ENCODE data around the gene ABI3.
A peak's percentile ranks its signal among the peaks of the same experiment; 100 is the strongest.
"Not testable (repeated sequence)": the region's sequence is repeated elsewhere in the genome, so short reads cannot be mapped to it uniquely, and the experiment has no call there.

The ABI3 gene

DNA sequence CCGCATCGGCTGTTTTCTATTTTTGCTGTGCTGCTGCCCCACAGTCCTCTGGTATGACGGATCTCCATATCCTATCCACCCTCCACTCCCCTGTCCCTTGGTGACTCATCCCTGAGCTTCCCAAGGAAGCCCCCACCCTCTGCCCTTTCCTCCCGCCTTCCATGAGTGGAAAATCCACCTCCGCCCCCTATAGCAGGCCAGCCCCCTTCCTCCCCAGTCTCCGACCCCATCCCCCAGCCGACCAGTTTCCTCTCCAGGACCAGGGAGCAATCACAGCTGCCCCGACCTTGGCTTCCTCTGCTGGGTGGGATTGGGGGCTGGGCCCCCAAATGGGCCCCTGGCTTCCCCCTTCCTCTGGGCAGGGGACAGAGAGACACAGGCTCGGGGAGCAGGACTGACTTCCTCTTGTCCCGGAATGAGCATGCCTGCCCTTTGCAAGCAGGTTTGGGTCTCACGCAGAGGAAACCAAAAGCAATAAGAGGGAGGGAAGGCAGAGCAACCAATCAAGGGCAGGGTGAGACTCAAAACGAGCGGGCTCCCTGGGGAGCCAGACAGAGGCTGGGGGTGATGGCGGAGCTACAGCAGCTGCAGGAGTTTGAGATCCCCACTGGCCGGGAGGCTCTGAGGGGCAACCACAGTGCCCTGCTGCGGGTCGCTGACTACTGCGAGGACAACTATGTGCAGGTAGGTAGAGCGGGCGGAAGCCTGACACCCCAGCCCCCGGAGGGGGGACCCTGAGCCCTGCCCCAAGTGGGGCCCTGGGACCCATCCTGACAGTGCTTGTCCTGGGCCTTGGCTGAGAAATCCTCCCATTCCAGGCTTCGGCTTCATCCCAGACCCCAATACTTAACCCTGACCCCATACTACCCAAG is at the start of gene ABI3, which contains the start of gene GNGT2:
ABI3 (plus strand) TSS at position 550 of the 872 bp plus-strand sequence; CDS start at position 568, 18 bp downstream.
GNGT2 (minus strand) TSS at position 417 of the 872 bp plus-strand sequence. CDS start 3,152 bp downstream, outside the sequence.
- DNase-seq = peak in 8 of 14 donors; percentile 15 to 59 (median 30)

DNA sequence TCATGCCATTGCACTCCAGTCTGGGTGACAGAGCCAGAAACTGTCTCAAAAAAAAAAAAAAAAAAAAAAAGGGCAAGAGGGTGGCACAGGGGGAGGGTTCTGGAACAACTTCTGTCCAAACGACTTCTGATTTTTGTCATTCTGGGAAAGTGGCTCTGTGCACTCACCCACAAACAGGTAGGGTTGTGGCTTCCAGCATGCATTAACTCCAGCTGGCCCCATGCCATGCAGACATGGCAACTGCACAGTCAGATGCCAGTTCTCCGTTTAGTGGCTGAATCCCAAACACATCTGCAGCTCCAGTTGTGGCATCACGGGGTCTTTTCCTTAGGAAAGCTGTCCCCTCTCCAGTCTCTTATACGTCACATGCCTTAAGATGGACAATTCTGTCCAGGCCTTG is 47.6 kb upstream of the ABI3 start:
- DNase-seq = no peak

DNA sequence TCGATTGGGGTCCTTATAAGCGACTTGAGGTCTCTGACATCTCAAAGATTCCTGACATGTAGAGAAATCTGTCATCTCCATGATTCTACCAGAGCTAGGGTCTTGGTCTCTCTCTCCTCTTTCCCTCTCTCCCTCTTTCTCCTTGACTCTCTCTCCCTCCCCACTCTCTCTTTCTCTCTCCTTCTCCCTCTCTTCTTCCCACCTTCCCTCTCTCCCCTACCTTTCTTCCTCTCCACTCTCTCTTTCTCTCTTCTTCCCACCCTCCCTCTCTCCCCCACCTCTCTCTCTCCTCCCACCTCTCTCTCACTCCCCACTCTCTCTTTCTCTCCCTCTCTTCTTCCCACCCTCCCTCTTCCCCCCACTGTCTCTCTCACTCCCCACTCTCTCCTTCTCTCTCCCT is 45.4 kb upstream of the ABI3 start:
- no peak for DNase-seq

GRCh38 chr17:49168706-49169105 is 41.8 kb upstream of the ABI3 start:
- no peak for DNase-seq

- DNase-seq = no peak
Observed at GRCh38 chr17:49170216-49170615, 40.3 kb upstream of the ABI3 start.

DNA sequence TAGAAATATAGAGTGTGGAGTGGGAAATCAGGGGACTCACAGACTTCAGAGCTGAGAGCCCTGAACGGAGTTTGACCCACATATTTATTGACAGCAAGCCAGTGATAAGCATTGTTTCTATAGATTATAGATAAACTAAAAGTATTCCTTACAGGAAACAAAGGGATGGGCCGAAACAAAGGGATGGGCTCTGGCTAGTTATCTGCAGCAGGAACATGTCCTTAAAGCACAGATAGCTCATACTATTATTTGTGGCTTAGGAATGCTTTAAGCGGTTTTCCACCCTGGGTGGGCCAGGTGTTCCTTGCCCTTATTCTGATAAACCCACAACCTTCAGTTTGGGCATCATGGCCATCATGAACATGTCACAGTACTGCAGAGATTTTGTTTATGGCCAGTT is 39.8 kb upstream of the ABI3 start:
- not testable (repeated sequence) for DNase-seq

DNA sequence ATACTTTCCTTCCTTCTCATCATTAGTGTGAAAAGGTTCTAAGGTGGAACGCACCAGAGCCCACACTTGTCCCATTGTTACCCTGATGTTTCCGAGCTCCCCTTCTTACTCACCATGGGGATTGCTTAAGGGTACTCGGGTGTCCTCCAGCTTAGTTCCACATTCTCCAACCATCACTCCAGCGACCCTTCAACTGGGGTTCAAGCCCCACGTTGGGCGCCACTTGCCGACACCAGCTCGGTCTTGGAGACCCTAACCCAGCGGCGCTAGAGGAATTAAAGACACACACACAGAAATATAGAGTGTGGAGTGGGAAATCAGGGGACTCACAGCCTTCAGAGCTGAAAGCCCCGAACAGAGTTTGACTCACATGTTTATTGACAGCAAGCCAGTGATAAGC is 34.5 kb upstream of the ABI3 start:
- DNase-seq = not testable (repeated sequence)

DNA sequence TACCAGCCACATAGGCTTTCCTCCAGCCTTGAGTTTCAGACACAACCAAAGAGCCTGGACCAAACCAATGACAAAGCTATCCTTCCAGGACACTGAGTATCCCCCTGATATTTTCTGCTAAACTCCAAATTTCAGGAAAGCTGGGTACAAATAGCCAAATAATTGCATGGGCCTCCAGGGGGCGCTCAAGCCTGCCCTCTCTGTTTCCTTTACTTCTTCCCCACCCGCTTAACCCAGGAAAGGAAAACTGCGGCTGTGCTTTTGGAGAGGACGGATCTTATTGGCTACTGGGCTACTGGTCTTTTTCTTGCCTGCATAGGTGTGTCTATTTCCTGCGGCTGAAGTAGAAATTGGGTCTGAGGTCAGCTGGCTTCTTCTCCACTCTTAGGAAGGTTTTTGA is 30.2 kb upstream of the ABI3 start:
- DNase-seq = peak in 8 of 14 donors; percentile 0 to 49 (median 12)

DNA sequence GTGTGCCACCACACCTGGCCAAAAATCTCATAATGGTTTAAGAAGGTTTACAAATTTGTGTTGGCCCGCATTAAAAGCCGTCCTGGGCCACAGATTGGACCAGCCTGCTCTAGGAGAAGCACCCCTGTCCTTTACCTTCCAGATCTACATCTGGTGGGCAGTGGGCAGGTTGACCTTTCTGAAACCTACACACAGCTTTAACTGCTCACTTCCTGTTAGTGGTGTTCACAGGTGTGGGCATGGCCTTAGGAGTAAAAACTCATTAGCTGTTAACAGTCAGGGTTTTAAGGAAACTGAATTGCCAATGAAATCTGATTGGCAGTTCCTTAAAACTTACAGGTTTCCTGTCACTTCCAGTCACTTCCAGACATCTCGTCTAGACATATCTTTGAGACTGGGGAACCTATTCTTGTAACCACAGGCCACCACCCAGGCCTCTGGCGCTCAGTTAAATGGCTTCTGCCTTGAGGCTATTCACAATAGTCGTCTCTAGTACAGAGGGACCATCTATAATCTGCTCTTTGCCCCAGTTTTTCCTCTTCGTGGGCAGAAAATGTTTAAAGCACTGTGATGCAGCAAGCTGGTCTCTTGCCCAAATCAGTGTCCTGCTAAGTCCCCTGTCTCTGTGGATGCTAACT is 29.4 kb upstream of the ABI3 start:
- DNase-seq = no peak

GRCh38 chr17:49183341-49183740 is 27.2 kb upstream of the ABI3 start:
- no peak for DNase-seq

DNA sequence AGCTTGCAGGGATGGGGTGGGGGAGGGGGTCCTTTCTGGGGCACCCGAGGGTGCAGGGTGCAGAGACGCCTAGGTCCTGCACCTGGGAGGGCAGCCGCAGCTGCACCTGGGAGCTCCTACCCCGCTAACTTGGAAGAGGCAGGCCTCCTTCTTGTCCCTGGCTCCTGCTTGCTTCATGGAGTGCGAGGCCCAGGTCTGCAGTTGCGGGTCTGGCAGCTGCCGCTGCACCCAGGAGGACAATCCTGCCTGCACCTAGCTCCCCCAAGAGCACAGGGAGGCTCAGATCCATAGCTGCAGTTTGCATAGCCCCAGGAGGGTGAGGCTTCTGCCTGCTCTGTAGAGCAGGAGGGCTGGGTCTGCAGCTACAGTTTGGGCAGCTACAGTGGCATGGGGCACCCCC is 26.7 kb upstream of the ABI3 start:
- no peak for DNase-seq

DNA sequence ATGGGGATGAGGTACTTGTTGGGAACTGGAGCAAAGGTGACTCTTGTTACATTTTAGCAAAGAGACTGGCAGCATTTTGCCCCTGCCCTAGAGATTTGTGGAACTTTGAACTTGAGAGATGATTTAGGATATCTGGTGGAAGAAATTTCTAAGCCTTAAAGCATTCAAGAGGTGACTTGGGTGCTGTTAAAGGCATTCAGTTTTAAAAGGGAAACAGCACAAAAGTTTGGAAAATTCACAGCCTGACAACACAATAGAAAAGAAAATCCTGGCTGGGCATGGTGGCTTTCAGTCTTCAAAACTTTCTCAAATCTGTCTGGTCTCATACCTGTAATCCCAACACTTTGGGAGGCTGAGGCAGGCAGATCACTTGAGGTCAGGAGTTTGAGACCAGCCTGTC is 26.0 kb upstream of the ABI3 start:
- DNase-seq = not testable (repeated sequence)

GRCh38 chr17:49185381-49185780 is 25.1 kb upstream of the ABI3 start:
- not testable (repeated sequence) for DNase-seq

DNA sequence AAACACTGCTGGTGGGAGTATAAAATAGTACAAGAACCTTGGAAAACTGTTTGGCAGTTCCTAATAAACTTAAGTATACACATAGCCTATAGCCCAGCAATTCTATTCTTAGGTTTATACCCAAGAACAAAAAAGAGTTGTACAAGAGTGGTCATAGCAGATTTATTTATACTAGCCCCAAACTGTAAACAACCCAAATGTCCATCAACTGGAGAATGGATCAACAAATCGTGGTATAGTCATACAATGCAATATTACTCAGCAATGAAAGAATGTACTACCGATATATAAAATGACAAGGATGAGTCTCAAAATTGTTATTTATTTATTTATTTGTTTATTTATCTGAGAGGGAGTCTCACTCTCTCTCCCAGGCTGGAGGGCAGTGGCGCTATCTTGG is 23.2 kb upstream of the ABI3 start:
- no peak for DNase-seq

GRCh38 chr17:49190932-49191331 is 19.6 kb upstream of the ABI3 start:
- no peak for DNase-seq

DNA sequence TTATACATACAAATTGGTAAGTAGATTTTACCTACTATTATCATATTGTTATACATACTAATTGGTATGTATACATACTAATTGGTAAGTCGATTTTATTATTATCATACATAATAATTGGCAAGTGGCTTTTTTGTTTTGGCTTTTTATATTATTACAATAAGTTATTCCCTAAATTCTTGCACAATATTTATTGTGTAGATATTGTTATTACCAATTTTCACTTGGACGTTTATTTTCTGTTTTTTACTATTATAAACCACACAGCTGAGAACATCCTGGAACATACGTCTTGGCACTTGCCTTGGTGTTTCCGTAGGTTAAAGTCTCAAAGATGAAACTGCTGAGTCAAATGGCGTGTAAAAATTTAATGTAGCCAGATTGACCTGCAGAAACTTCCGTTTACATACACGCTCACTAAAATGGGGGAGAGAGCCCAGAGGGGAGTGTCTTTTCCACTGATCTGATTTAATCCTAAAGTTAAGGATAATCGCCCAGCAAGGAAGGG is 19.0 kb upstream of the ABI3 start:
- DNase-seq = no peak

- peak; percentile 84 to 99 (median 96) for DNase-seq
Observed at GRCh38 chr17:49191917-49192741, 18.4 kb upstream of the ABI3 start.

DNA sequence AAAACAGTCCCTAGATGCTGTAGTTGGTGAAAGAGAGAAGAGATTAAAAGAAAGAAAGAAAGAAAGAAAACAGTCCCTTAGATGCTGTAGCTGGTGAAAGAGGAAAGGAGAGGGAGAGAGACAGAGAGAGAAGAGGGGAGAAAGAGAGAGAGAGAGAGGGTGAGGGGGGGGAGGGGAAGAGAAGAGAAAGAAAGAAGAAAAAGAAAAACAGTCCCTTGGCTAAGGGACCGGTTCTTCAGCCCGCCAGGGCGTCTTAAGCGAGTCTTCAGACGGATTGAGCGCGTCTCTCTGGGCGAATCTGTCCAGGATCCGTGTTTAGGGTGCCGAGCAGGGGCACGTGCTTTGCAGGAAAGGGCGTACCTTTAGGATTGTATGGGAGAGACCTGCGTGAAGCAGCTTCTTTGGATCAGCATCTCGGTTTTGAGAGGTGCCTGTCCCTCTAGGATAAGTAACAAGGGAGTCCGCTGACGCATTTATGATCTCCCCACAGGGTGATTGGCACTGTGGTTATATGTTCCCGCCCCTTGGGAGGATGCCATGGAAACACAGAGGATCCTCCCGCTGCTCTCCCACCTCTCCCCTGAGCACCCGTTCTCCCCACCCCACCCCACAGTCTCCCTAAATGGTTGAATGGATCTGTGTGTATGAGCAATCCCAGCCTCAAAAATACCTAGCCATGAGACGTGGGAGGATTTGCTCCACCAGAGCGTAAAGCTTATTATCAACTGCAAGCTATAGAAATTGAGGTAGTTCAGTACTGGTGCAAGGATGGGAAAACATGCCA is 16.8 kb upstream of the ABI3 start:
- DNase-seq = peak in 12 of 14 donors; percentile 5 to 83 (median 32)

GRCh38 chr17:49194297-49194607 is 16.3 kb upstream of the ABI3 start:
- no peak for DNase-seq

DNA sequence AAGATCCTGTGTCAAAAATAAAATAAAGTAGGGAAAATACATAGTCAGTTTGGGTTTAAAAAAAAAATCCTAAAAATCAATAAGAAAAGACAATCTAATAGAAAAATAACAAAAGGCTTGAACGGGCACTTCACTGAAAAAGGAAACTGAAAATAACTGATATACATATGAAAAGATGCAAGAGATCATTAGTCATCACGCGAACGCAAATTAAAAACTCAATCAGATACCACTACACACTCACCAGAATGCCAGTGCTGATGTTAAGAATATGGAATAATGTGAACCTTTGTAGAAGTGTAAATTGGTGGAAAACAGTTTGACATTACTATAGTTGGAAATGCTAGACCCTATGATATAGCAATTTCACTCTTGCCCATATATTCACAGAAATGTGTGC is 14.8 kb upstream of the ABI3 start:
- DNase-seq = no peak

DNA sequence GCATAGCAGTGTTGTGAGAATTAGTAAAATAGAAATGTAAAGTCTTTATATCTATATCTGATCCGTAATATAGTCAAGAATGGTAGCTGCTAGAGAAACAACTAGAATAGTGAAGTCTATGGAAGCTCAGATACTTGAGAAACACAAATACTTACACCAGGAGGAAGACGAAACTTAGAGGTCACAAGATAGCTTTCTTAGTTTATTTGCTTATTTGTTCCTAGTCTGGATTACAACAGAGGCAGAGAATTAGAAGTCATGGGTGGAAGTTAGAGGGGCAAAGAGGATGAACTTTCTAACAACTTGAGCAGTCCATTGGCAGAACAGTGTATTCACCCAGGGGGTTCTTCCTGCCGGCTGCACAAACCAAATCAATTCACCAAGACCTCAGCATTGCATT is 14.0 kb upstream of the ABI3 start:
- DNase-seq = no peak

Measured in C1 segment of cervical spinal cord (tissue), 14 donors.